ENCODE data around the gene LINGO3. TPM values are rescaled to one million over a fixed set of nuclear protein-coding genes. Genes with fewer than 3 reads are reported as not detected.

The LINGO3 gene
- total RNA-seq, 1 donor from 2014 or later: not detected

GRCh38 chr19:2311093-2311492, 3.1 kb upstream of the LINGO3 start:
- H3K9me3 ChIP-seq: no peaks in the 10 kb centered on the region
- intact Hi-C loops (cut with DNase I): no loop called here
- H3K4me3 ChIP-seq: no peak overlapping the region
- peaks cover 7% of the 10 kb centered on the region for H3K4me1 ChIP-seq
- no peak for TF ChIP-seq CTCF (IDR thresholded peaks at IDR 0.05)
- peaks cover 74% of the 10 kb centered on the region for H3K27me3 ChIP-seq (ENCODE audit: low read depth)
- DNase-seq (no peak), ATAC-seq (no peak)
- H3K36me3 ChIP-seq: no peaks in the 10 kb centered on the region
- H3K27ac ChIP-seq: no peak overlapping the region

- no peaks in the 10 kb centered on the region for H3K4me1 ChIP-seq
- ATAC-seq: no peak
- DNase-seq: no peak
- intact Hi-C loops (cut with DNase I): no loop called here
- no peaks in the 10 kb centered on the region for H3K36me3 ChIP-seq
- no peak overlapping the region for H3K27ac ChIP-seq
- no peak for TF ChIP-seq CTCF (IDR thresholded peaks at IDR 0.05)
- peaks cover 85% of the 10 kb centered on the region for H3K27me3 ChIP-seq (ENCODE audit: low read depth)
- no peak overlapping the region for H3K4me3 ChIP-seq
- H3K9me3 ChIP-seq: no peaks in the 10 kb centered on the region
These were observed 1.9 kb upstream of the LINGO3 start for GRCh38 chr19:2309734-2310362.

GRCh38 chr19:2307518-2308012, 389 bp downstream of the LINGO3 start:
- Histone ChIP-seq H3K27me3 (ENCODE audit: low read depth) (peaks cover 87% of the 10 kb centered on the region), H3K4me3 (no peak overlapping the region), H3K27ac (no peak overlapping the region), H3K36me3 (no peaks in the 10 kb centered on the region), H3K9me3 (no peaks in the 10 kb centered on the region), H3K4me1 (peaks cover 2% of the 10 kb centered on the region)
- no peak for TF ChIP-seq CTCF (IDR thresholded peaks at IDR 0.05)
- ATAC-seq: no peak
- intact Hi-C loops (cut with DNase I): no loop called here
- DNase-seq: no peak

GRCh38 chr19:2306971-2307370, 983 bp downstream of the LINGO3 start:
- no peak overlapping the region for H3K4me3 ChIP-seq
- H3K4me1 ChIP-seq: peaks cover 8% of the 10 kb centered on the region
- no peaks in the 10 kb centered on the region for H3K9me3 ChIP-seq
- H3K36me3 ChIP-seq: no peaks in the 10 kb centered on the region
- TF ChIP-seq CTCF (IDR thresholded peaks at IDR 0.05): no peak
- ATAC-seq: no peak
- H3K27ac ChIP-seq: no peak overlapping the region
- no peak for DNase-seq
- peaks cover 87% of the 10 kb centered on the region for H3K27me3 ChIP-seq (ENCODE audit: low read depth)
- intact Hi-C loops (cut with DNase I): no loop called here

- Histone ChIP-seq H3K4me3 (no peak overlapping the region), H3K27ac (no peak overlapping the region), H3K36me3 (no peaks in the 10 kb centered on the region), H3K4me1 (peaks cover 9% of the 10 kb centered on the region), H3K9me3 (no peaks in the 10 kb centered on the region), H3K27me3 (ENCODE audit: low read depth) (peaks cover 89% of the 10 kb centered on the region)
- DNase-seq: no peak
- TF ChIP-seq CTCF (IDR thresholded peaks at IDR 0.05): no peak
- intact Hi-C loops (cut with DNase I): no loop called here
- ATAC-seq: no peak
These were observed 1.6 kb downstream of the LINGO3 start for GRCh38 chr19:2306281-2306806.

Data from lower lobe of right lung (tissue), 2 donors.